K562 (cell line): ENCODE measurements around the gene OR52E4. TPM values are rescaled to one million over a fixed set of nuclear protein-coding genes. Genes with fewer than 3 reads are reported as not detected.
A peak's percentile ranks its signal among the peaks of the same experiment; 100 is the strongest.

ENCODE experiments used
- ATAC-seq: fragments of 200-7000 bp; cut with Tn5 transposase; 3 replicates; pipeline ENCODE4 v1.9.1; 2020; ENCODE audit warnings: moderate library complexity
- BruUV-seq: library from RNA; stranded (reverse); fragments of 400-500 nt; replicated peaks from 2 replicates; lab custom pipeline; 2021; lab: Mats Ljungman, UMichigan
- CTCF ChIA-PET: fragments of 300-600 bp; formaldehyde crosslinking; extraction: SDS; loops from one replicate; lab custom pipeline; 2021; ENCODE audit warnings: low intra/inter-chr PET ratio; lab: Yijun Ruan, JAX
- POLR2A ChIA-PET: fragments of 300-600, 350-650 bp; sonication (Branson Sonifier 250); formaldehyde crosslinking; extraction: SDS; loops from one replicate; lab custom pipeline; 2021; ENCODE audit warnings: antibody characterized with exemption, inconsistent platforms; lab: Yijun Ruan, JAX
- DNase-seq, 4 experiments: peaks; one replicate each; pipeline versions ENCODE4 v3.0.0 to v3.0.0-alpha.2; 2011 to 2018; ENCODE audit warnings: low spot score in 3 of 4, mixed read lengths in 3 of 4; ENCODE audit errors: extremely low read depth in 1 of 4
- FAIRE-seq: peaks from 2 replicates; lab custom pipeline; 2011; peaks lifted over from hg19 to GRCh38; lab: Jason Lieb, UNC
- H2AFZ ChIP-seq: 2 replicates; pipeline ENCODE4 v1.6.0; 2011; ENCODE audit warnings: low read depth, low read length, control low read depth, inconsistent platforms
- H3K27ac ChIP-seq: fragments of 200-600 bp; 3 replicates; pipeline ENCODE4 v1.8.0; 2011; ENCODE audit warnings: low read depth, mild to moderate bottlenecking, control low read depth, inconsistent platforms, low read length, moderate library complexity, mixed read lengths; ENCODE audit errors: extremely low read depth
- H3K27me3 ChIP-seq, 2 experiments: fragments of 300-600 bp in 1 of 2; 2 replicates in 1 of 2; 3 replicates in 1 of 2; pipeline versions ENCODE4 v1.6.0 to v1.8.0; 2011; ENCODE audit warnings: inconsistent platforms in 2 of 2, low read length in 2 of 2, mild to moderate bottlenecking in 1 of 2, mixed read lengths in 1 of 2, moderate library complexity in 1 of 2; ENCODE audit not compliant: control insufficient read depth in 2 of 2, insufficient read depth in 2 of 2
- H3K36me3 ChIP-seq: fragments of 300-600 bp; 3 replicates; pipeline ENCODE4 v1.8.0; 2011; ENCODE audit warnings: mild to moderate bottlenecking, low read length, inconsistent platforms; ENCODE audit not compliant: control insufficient read depth, insufficient read depth
- H3K4me1 ChIP-seq, 2 experiments: fragments of 200-600 bp in 1 of 2; replicated peaks in 1 of 2; 2 replicates in 1 of 2; 3 replicates in 1 of 2; pipeline versions ENCODE4 v1.5.1 to v1.8.0; 2011; ENCODE audit warnings: inconsistent platforms in 2 of 2, low read length in 2 of 2, mild to moderate bottlenecking in 1 of 2, mixed read lengths in 1 of 2, moderate library complexity in 1 of 2; ENCODE audit not compliant: control insufficient read depth in 2 of 2, insufficient read depth in 2 of 2
- H3K4me2 ChIP-seq: 2 replicates; pipeline ENCODE4 v1.6.1; 2011; ENCODE audit warnings: low read length, control low read depth, inconsistent platforms, mixed read lengths; ENCODE audit not compliant: insufficient read depth
- H3K4me3 ChIP-seq: fragments of 200-600 bp; sonication (generic), shearing (Covaris generic); 2 replicates; pipeline ENCODE4 v1.5.1; 2016; ENCODE audit warnings: control low read depth, inconsistent platforms
- H3K79me2 ChIP-seq: fragments of 200-600 bp; 3 replicates; pipeline ENCODE4 v1.8.0; 2011; ENCODE audit warnings: low read length, inconsistent platforms; ENCODE audit not compliant: control insufficient read depth, insufficient read depth
- H3K9ac ChIP-seq, 2 experiments: 2 replicates each; pipeline versions ENCODE4 v1.6.0 to v1.6.1; 2011; ENCODE audit warnings: low read depth in 2 of 2, low read length in 2 of 2, control low read depth in 1 of 2, inconsistent platforms in 1 of 2, mild to moderate bottlenecking in 1 of 2, mixed read lengths in 1 of 2; ENCODE audit not compliant: insufficient read depth in 1 of 2
- H3K9me1 ChIP-seq: one replicate; pipeline ENCODE4 v1.6.0; 2011; ENCODE audit warnings: inconsistent platforms, mild to moderate bottlenecking, low read length, moderate library complexity; ENCODE audit not compliant: control insufficient read depth, insufficient read depth
- H3K9me3 ChIP-seq: replicated peaks from 2 replicates; pipeline ENCODE4 v1.5.1; 2011; ENCODE audit warnings: low read depth, low read length, inconsistent platforms; ENCODE audit not compliant: control insufficient read depth, insufficient read depth
- H4K20me1 ChIP-seq: replicated peaks from 2 replicates; pipeline ENCODE4 v1.6.1; 2011; ENCODE audit warnings: low read length, inconsistent platforms, mixed read lengths; ENCODE audit not compliant: control insufficient read depth, insufficient read depth
- BMI1 ChIP-seq: fragments of 150-350 bp; IDR thresholded peaks from 2 replicates; pipeline ENCODE4 v1.6.1; 2014; ENCODE audit warnings: low read length
- EZH2 ChIP-seq: IDR thresholded peaks from 2 replicates; pipeline ENCODE4 v1.6.1; 2012; ENCODE audit warnings: low read depth, mild to moderate bottlenecking, inconsistent platforms, low read length, borderline replicate concordance
- FOSL1 ChIP-seq: fragments of 200-800 bp; sonication (Bioruptor generic); conservative IDR thresholded peaks from 2 replicates; pipeline ENCODE4 v1.6.1; 2016; ENCODE audit warnings: missing genetic modification characterization, missing compliant biosample characterization
- TARDBP ChIP-seq: fragments of 450-650 bp; IDR thresholded peaks from 2 replicates; pipeline ENCODE4 v1.6.1; 2016
- TFE3 ChIP-seq: fragments of 450-650 bp; formaldehyde crosslinking; IDR thresholded peaks from 2 replicates; pipeline ENCODE4 v1.4.0; 2020; ENCODE audit warnings: mild to moderate bottlenecking, mixed read lengths
- ZBED1 ChIP-seq: IDR thresholded peaks from 2 replicates; pipeline ENCODE4 v1.6.1; 2014
- in situ Hi-C: fragments of 300-500 bp; cut with MboI; formaldehyde crosslinking; loops from 4 replicates; pipeline ENCODE4 v1.15.0; 2018; ENCODE audit warnings: inconsistent platforms, mixed read lengths
- intact Hi-C: fragments of 100-400 bp; cut with micrococcal nuclease; formaldehyde crosslinking; loops from 2 replicates; pipeline ENCODE4 v1.14.2; 2022
- polyA plus RNA-seq, 8 experiments: library from polyadenylated mRNA; depleted of rRNA in 4 of 8; stranded (reverse) in 5 of 8; unstranded in 3 of 8; fragments of >200 nt; fragmentation: Nextera tagmentation in 2 of 8; fragmentation: Illumina TruSeq in 1 of 8; extraction: Ambion mirVana in 2 of 8; extraction: Trizol in 1 of 8; gene quantifications; 2 replicates each; pipeline versions ENCODE4 v1.2.1 to v1.2.3, GENCODE V29; 2011 to 2014; ENCODE audit warnings: inconsistent platforms in 1 of 8, missing spikeins in 1 of 8
- total RNA-seq, 7 experiments: library from RNA; depleted of rRNA in 6 of 7; stranded (reverse); fragments of >200 nt in 6 of 7; fragmentation: Illumina TruSeq in 2 of 7; extraction: Trizol in 2 of 7; gene quantifications; 2 replicates each; pipeline versions ENCODE4 v1.2.1 to v1.2.3, GENCODE V29; 2011 to 2021; ENCODE audit warnings: low replicate concordance in 1 of 7
- TF ChIP-seq, protein P1 (sequence below): fragments of 450-650 bp; IDR thresholded peaks from 2 replicates; pipeline ENCODE4 v1.6.1; 2018; ENCODE audit warnings: mild to moderate bottlenecking, low read depth; ENCODE audit not compliant: partially characterized antibody
- TF ChIP-seq, protein P2 (sequence below): fragments of 250-450 bp; sonication (Bioruptor Pico); IDR thresholded peaks from 2 replicates; pipeline ENCODE4 v1.4.0; 2020; ENCODE audit warnings: mild to moderate bottlenecking

The OR52E4 gene
- total and polyA plus RNA-seq, 9 of the 15 experiments (the other 6 are each of a cell fraction or from before 2014, with no cell fraction given): not detected

- TF ChIP-seq TFE3 (peak; percentile 53; the same call in 1 of the 2 replicates), BMI1 (no peak), ZBED1 (no peak), EZH2 (no peak)
Observed at GRCh38 chr11:5922749-5923426, 42.5 kb downstream of the OR52E4 start (continued).

- H3K27ac ChIP-seq: no peak overlapping the region
- BruUV-seq: no TSS peak
- in situ Hi-C loops: no loop called here
- H3K9ac ChIP-seq: no peak overlapping the region
- H3K9me3 ChIP-seq: peaks cover 1% of the 10 kb centered on the region; the same call in 1 of the 2 replicates
- H3K4me1 ChIP-seq: no peaks in the 10 kb centered on the region
- no peak overlapping the region for H3K4me2 ChIP-seq
- H3K9me1 ChIP-seq: no peaks in the 10 kb centered on the region
- DNase-seq: no peak
- H3K36me3 ChIP-seq: no peaks in the 10 kb centered on the region
- ChIA-PET POLR2A (no interaction called here), CTCF (no interaction called here)
- no peak overlapping the region for H3K4me3 ChIP-seq
- H4K20me1 ChIP-seq: no peaks in the 10 kb centered on the region
- no peak overlapping the region for H2AFZ ChIP-seq
- H3K79me2 ChIP-seq: no peaks in the 10 kb centered on the region
- TF ChIP-seq, protein P1, sequence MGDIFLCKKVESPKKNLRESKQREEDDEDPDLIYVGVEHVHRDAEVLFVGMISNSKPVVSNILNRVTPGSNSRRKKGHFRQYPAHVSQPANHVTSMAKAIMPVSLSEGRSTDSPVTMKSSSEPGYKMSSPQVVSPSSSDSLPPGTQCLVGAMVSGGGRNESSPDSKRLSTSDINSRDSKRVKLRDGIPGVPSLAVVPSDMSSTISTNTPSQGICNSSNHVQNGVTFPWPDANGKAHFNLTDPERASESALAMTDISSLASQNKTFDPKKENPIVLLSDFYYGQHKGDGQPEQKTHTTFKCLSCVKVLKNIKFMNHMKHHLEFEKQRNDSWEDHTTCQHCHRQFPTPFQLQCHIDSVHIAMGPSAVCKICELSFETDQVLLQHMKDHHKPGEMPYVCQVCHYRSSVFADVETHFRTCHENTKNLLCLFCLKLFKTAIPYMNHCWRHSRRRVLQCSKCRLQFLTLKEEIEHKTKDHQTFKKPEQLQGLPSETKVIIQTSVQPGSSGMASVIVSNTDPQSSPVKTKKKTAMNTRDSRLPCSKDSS: no peak
- TF ChIP-seq, protein P2, sequence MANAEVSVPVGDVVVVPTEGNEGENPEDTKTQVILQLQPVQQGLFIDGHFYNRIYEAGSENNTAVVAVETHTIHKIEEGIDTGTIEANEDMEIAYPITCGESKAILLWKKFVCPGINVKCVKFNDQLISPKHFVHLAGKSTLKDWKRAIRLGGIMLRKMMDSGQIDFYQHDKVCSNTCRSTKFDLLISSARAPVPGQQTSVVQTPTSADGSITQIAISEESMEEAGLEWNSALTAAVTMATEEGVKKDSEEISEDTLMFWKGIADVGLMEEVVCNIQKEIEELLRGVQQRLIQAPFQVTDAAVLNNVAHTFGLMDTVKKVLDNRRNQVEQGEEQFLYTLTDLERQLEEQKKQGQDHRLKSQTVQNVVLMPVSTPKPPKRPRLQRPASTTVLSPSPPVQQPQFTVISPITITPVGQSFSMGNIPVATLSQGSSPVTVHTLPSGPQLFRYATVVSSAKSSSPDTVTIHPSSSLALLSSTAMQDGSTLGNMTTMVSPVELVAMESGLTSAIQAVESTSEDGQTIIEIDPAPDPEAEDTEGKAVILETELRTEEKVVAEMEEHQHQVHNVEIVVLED (CRISPR knock-in tag): no peak
- no peak for TF ChIP-seq TARDBP
- 0 out of 2 replicates have a peak, but pooled peaks have one; percentile 2 for TF ChIP-seq FOSL1
- H3K27me3 ChIP-seq: no peaks in the 10 kb centered on the region
- FAIRE-seq: no peak
- intact Hi-C loops: no loop called here
- ATAC-seq: no peak
Observed at GRCh38 chr11:5923427-5923776, 43.0 kb downstream of the OR52E4 start.
